Subcutaneous adipose tissue (tissue), 4 donors: Measurements from ENCODE around the gene CCDC93. TPM values are rescaled to one million over a fixed set of nuclear protein-coding genes. Genes with fewer than 3 reads are reported as not detected.

Experiments
- CTCF ChIP-seq: fragments of 450-650 bp; IDR thresholded peaks from one replicate; pipeline ENCODE4 v1.5.1; 2016; ENCODE audit warnings: low read depth, mild to moderate bottlenecking, control low read depth, antibody characterized with exemption, moderate library complexity
- total RNA-seq, 4 donors: library from RNA; depleted of rRNA; stranded (reverse); fragments of >200 nt; gene quantifications; one replicate each; pipeline ENCODE4 v1.1.0, GENCODE V29; 2016

The CCDC93 gene
- total RNA-seq, 4 donors from 2014 or later, result 30.3 to 47.9 (median 32.7) TPM

DNA sequence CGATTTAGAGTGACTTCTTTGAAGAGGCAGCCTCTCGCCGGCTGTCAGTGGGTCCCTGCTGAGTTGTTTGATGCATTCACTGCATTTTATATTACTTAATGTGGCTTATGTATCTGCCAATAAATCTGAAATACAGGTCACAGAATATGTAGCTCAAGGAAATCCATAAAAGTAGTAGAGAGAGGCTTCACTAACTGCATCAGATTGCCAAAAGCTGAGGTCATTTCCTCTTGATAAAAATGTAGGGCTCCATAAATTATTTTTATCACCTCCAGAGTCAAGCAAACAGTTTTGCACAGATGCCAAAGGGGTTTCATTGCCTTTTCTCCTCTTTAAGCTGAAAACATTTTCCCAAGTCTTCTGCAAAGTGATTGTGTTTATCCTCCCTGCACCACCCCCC lies 36.5 kb upstream of the CCDC93 start:
- no peak for TF ChIP-seq CTCF

- TF ChIP-seq CTCF, result no peak
These were observed 35.9 kb upstream of the CCDC93 start for GRCh38 chr2:118049816-118050140.

- no peak for TF ChIP-seq CTCF
These were observed 35.4 kb upstream of the CCDC93 start for GRCh38 chr2:118049140-118049815.

GRCh38 chr2:118048401-118048800 lies 34.5 kb upstream of the CCDC93 start:
- TF ChIP-seq CTCF, result no peak

- TF ChIP-seq CTCF, result no peak
These were observed 33.5 kb upstream of the CCDC93 start for GRCh38 chr2:118047380-118047826.

- TF ChIP-seq CTCF, result no peak
These were observed 32.9 kb upstream of the CCDC93 start for GRCh38 chr2:118046634-118047210.

DNA sequence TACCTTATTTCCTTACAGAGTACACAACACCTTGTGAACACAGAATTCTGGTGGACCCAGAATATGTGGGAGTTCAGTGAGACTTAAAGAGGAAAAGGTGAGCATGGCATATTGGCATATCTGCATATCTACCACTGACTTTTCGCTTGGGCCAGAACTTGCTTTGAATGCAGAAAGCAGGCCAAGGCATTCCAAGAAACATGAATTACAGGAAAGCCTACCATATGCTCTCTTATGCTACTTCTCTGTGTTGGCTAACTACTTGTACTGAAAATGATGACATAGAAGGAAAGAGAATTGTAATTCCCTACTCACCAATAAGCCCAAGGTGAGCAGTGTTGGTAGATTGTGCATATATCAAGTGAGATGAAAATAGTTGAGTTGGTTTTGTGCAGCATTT lies 31.4 kb upstream of the CCDC93 start:
- no peak for TF ChIP-seq CTCF
